Peyer's patch (tissue), 4 donors: ENCODE data around the gene ADAMTS12. TPM values are rescaled to one million over a fixed set of nuclear protein-coding genes. Genes with fewer than 3 reads are reported as not detected.
"Not testable (repeated sequence)": the region's sequence is repeated elsewhere in the genome, so short reads cannot be mapped to it uniquely, and the experiment has no call there.

Experiments
- DNase-seq, 3 donors: peaks; one replicate each; pipeline ENCODE4 v3.0.0-alpha.2; 2017 to 2019
- H3K27ac ChIP-seq, 4 donors: fragments of 200-600 bp; sonication (generic); one replicate each; pipeline ENCODE4 v1.5.1; 2016 to 2019
- H3K27me3 ChIP-seq, 2 donors: fragments of 200-600 bp; sonication (generic); one replicate each; pipeline ENCODE4 v1.5.1; 2019
- H3K36me3 ChIP-seq, 3 donors: fragments of 200-600 bp; sonication (generic); one replicate each; pipeline ENCODE4 v1.5.1; 2016 to 2019
- H3K4me1 ChIP-seq, 4 donors: fragments of 200-600 bp; sonication (generic); one replicate each; pipeline ENCODE4 v1.5.1; 2016 to 2019
- H3K4me3 ChIP-seq, 4 donors: fragments of 200-600 bp; sonication (generic); 1 replicate in 3 of 4; 2 replicates in 1 of 4; pipeline ENCODE4 v1.5.1; 2016 to 2019; ENCODE audit warnings: mild to moderate bottlenecking in 1 of 4
- H3K9me3 ChIP-seq, 4 donors: fragments of 200-600 bp; sonication (generic); one replicate each; pipeline ENCODE4 v1.5.1; 2016 to 2019; ENCODE audit warnings: mild to moderate bottlenecking in 1 of 4
- POLR2A ChIP-seq, 2 donors: fragments of 450-650 bp; IDR thresholded peaks; one replicate each; pipeline ENCODE4 v1.5.1; 2017; ENCODE audit warnings: antibody characterized with exemption in 2 of 2, mild to moderate bottlenecking in 2 of 2, moderate library complexity in 2 of 2
- total RNA-seq, 4 donors: library from RNA; depleted of rRNA; stranded (reverse); fragments of >200 nt; gene quantifications; one replicate each; pipeline ENCODE4 v1.1.0, GENCODE V29; 2016
- TF ChIP-seq, protein P1 (sequence below), 6 experiments: fragments of 450-650 bp in 4 of 6; fragments of 200-600 bp in 2 of 6; sonication (generic) in 1 of 6; IDR thresholded peaks; one replicate each; pipeline ENCODE4 v1.5.1; 2017 to 2019; ENCODE audit warnings: antibody characterized with exemption in 6 of 6, mild to moderate bottlenecking in 3 of 6, moderate library complexity in 1 of 6

Gene ADAMTS12
- total RNA-seq, 4 donors from 2014 or later: 0.53 to 11.6 (median 1.3) TPM

- no peak for DNase-seq
- no peak overlapping the region for H3K27ac ChIP-seq
- H3K4me1 ChIP-seq: no peaks in the 10 kb centered on the region
Observed at GRCh38 chr5:33927685-33928084, 35.9 kb upstream of the ADAMTS12 start.

DNA sequence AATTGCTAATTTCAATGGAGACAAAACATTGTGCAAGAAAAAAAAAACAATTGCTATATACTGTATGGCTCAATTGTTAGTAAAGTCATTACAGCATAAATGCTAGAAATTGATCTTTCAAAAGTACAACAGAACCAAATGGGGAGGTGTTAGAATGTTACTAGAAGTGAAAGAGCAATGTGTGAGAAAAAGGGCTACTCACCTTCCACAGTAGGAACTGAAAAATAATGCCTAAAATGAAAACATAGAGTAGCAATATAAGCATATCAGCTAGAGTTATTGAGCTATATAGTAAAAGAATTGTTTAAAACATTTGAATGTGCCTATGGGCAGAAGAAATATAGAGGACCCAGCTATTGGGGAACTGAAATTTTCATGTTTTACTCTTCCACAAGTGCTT, 33.5 kb upstream of the ADAMTS12 start:
- no peak for DNase-seq
- Histone ChIP-seq H3K27me3 (no peaks in the 10 kb centered on the region), H3K4me1 (no peaks in the 10 kb centered on the region), H3K9me3 (no peaks in the 10 kb centered on the region), H3K27ac (no peak overlapping the region), H3K36me3 (no peaks in the 10 kb centered on the region), H3K4me3 (no peak overlapping the region)
- TF ChIP-seq, protein P1, sequence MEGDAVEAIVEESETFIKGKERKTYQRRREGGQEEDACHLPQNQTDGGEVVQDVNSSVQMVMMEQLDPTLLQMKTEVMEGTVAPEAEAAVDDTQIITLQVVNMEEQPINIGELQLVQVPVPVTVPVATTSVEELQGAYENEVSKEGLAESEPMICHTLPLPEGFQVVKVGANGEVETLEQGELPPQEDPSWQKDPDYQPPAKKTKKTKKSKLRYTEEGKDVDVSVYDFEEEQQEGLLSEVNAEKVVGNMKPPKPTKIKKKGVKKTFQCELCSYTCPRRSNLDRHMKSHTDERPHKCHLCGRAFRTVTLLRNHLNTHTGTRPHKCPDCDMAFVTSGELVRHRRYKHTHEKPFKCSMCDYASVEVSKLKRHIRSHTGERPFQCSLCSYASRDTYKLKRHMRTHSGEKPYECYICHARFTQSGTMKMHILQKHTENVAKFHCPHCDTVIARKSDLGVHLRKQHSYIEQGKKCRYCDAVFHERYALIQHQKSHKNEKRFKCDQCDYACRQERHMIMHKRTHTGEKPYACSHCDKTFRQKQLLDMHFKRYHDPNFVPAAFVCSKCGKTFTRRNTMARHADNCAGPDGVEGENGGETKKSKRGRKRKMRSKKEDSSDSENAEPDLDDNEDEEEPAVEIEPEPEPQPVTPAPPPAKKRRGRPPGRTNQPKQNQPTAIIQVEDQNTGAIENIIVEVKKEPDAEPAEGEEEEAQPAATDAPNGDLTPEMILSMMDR (IDR thresholded peaks at IDR 0.05): no peak
- TF ChIP-seq POLR2A (IDR thresholded peaks at IDR 0.05): no peak

More at GRCh38 chr5:33927685-33928084, 35.9 kb upstream of the ADAMTS12 start:
- Histone ChIP-seq H3K4me3 (no peak overlapping the region), H3K27me3 (no peaks in the 10 kb centered on the region), H3K36me3 (no peaks in the 10 kb centered on the region), H3K9me3 (no peaks in the 10 kb centered on the region)
- TF ChIP-seq, protein P1 (IDR thresholded peaks at IDR 0.05): no peak
- TF ChIP-seq POLR2A (IDR thresholded peaks at IDR 0.05): no peak

DNA sequence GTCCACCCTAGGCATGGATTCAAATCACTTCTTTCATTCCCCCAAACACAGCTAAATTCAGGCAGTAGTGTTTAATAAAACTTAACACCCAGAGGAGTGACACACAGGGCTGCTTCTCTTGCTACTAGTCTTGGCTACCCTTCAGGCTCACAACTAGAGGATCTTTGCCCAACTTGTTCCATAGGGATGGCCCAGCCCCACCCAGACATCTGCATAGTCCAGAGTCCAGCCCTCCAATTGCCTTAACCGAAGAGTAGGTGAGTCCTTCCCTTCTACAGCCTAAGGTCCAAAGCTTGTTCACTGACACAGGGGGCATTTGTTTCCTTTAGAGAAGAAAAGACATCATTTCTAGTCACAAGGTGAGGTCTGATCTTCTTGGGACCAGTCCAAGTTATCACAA, 29.2 kb upstream of the ADAMTS12 start:
- no peak for DNase-seq
- no peaks in the 10 kb centered on the region for H3K9me3 ChIP-seq
- no peak overlapping the region for H3K4me3 ChIP-seq
- H3K27me3 ChIP-seq: no peaks in the 10 kb centered on the region
- TF ChIP-seq POLR2A (IDR thresholded peaks at IDR 0.05): no peak
- TF ChIP-seq, protein P1 (IDR thresholded peaks at IDR 0.05): no peak
- no peaks in the 10 kb centered on the region for H3K4me1 ChIP-seq
- H3K36me3 ChIP-seq: no peaks in the 10 kb centered on the region
- no peak overlapping the region for H3K27ac ChIP-seq

DNA sequence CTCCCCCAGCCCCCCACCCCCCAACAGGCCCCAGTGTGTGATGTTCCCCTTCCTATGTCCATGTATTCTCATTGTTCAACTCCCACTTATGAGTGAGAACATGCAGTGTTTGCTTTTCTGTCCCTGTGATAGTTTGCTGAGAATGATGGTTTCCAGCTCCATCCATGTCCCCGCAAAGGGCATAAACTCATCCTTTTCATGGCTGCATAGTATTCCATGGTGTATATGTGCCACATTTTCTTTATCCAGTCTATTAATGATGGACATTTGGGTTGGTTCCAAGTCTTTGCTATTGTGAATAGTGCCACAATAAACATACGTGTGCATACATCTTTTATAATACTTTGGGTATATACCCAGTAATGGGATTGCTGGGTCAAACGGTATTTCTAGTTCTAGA, 23.1 kb upstream of the ADAMTS12 start:
- not testable (repeated sequence) for H3K27me3 ChIP-seq, H3K4me3 ChIP-seq, H3K27ac ChIP-seq, H3K36me3 ChIP-seq, H3K4me1 ChIP-seq, H3K9me3 ChIP-seq, DNase-seq

DNA sequence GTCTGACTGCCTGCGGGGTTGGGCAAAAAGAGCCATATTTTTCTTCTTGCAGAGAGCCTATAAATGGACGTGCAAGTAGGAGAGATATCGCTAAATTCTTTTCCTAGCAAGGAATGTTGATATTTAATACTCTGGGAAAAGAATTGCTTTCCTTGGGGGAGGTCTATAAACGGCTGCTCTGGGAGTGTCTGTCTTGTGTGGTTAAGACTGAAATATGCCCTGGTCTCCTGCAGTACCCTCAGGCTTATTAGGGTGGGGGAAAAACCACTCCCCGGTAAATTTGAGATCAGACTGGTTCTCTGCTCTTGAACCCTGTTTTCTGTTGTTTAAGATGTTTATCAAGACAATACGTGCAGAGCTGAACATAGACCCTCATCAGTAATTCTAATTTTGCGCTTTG, 14.5 kb upstream of the ADAMTS12 start:
- H3K4me3 ChIP-seq, DNase-seq, H3K4me1 ChIP-seq, H3K36me3 ChIP-seq, H3K27ac ChIP-seq, H3K9me3 ChIP-seq, H3K27me3 ChIP-seq: not testable (repeated sequence)

GRCh38 chr5:33905381-33905780, 13.6 kb upstream of the ADAMTS12 start:
- TF ChIP-seq, protein P1 (IDR thresholded peaks at IDR 0.05): no peak
- TF ChIP-seq POLR2A (IDR thresholded peaks at IDR 0.05): no peak
- Histone ChIP-seq H3K4me3 (no peak overlapping the region), H3K27me3 (no peaks in the 10 kb centered on the region), H3K27ac (no peak overlapping the region), H3K36me3 (no peaks in the 10 kb centered on the region), H3K4me1 (no peaks in the 10 kb centered on the region), H3K9me3 (peaks cover 0 to 10% (median 4%) of the 10 kb centered on the region in 4 donors)
- DNase-seq: no peak

DNA sequence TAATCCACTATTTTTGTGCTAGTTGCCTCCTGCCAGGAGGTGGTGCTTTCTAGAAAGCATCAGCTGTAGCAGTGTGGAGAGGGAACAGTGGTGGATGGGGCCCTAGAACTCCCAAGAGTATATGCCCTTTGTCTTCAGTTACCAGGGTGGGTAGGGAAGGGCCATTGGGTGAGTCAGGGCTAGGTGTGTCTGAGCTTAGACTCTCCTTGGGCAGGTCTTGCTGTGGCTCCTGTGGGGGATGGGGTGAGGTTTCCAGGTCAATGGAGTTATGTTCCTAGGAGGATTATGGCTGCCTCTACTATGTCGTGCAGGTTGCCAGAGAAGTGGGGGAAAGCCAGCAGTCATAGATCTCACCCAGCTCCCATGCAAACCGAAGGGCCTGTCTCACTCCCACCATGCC, 11.3 kb upstream of the ADAMTS12 start:
- no peaks in the 10 kb centered on the region for H3K4me1 ChIP-seq
- no peaks in the 10 kb centered on the region for H3K36me3 ChIP-seq
- H3K27me3 ChIP-seq: no peaks in the 10 kb centered on the region

More for the DNA sequence above, 11.3 kb upstream of the ADAMTS12 start:
- peaks cover 0 to 10% (median 4%) of the 10 kb centered on the region in 4 donors for H3K9me3 ChIP-seq
- no peak for TF ChIP-seq POLR2A (IDR thresholded peaks at IDR 0.05)
- TF ChIP-seq, protein P1 (IDR thresholded peaks at IDR 0.05): no peak
- DNase-seq: no peak
- H3K4me3 ChIP-seq: no peak overlapping the region
- no peak overlapping the region for H3K27ac ChIP-seq
